Prostate gland (tissue), 2 donors: ENCODE data around the gene FEN1.

Experiments
- CTCF ChIP-seq, 4 experiments: fragments of 200-600 bp in 2 of 4; fragments of 450-650 bp in 2 of 4; sonication (generic) in 2 of 4; IDR thresholded peaks; 1 replicate in 3 of 4; 2 replicates in 1 of 4; pipeline ENCODE4 v1.5.1; 2016 to 2019; ENCODE audit warnings: antibody characterized with exemption in 4 of 4, mild to moderate bottlenecking in 2 of 4, moderate library complexity in 2 of 4
- POLR2AphosphoS5 ChIP-seq: sonication (generic); formaldehyde crosslinking; IDR thresholded peaks from one replicate; pipeline ENCODE4 v1.6.1; 2017; ENCODE audit warnings: antibody characterized with exemption

DNA sequence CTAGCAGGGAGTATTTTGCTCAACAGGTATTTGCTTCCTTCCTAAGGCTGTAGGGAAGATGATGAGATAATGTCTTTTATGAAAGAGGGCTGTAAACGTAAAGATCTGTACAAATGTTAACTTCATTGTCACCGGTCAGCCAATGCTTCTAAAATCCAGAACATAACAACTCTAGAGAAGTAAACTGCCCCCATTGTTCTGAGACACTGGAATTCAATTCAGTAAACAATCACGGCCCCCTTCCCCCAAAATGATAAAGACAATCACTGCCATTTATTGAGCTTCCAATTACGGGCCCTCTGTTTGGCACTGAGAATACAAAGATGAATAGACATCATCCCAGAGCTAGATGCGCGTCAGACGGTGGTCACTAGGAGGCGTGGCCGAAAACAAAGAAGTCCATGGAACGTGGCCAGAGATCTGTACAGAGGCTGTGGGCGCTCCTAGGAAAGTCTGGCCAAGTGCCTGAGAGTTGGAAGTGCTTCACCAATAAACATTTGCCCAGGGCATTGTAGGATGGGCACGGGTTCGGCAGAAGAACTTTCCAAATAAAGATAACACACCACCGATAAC, 888 bp upstream of the FEN1 start:
- no peak for TF ChIP-seq POLR2AphosphoS5
- TF ChIP-seq CTCF (IDR thresholded peaks at IDR 0.05), result no peak
